Measurements from ENCODE around the gene MRM3. TPM values are rescaled to one million over a fixed set of nuclear protein-coding genes. Genes with fewer than 3 reads are reported as not detected.
"Not testable (repeated sequence)": the region's sequence is repeated elsewhere in the genome, so short reads cannot be mapped to it uniquely, and the experiment has no call there.

The MRM3 gene
- total RNA-seq, 2 experiments from 2014 or later: 20.6 to 31.4 TPM

GRCh38 chr17:796609-797008, 14.5 kb downstream of the MRM3 start:
- DNase-seq (no peak), ATAC-seq (no peak)
- H3K36me3 Mint-ChIP-seq (ENCODE audit: low read depth): peaks cover 6% of the 10 kb centered on the region
- intact Hi-C loops (cut with DNase I, micrococcal nuclease): no loop called here
- no peak overlapping the region for H3K27ac Mint-ChIP-seq
- H3K4me1 Mint-ChIP-seq: peaks cover 6% of the 10 kb centered on the region
- POLR2A ChIA-PET: no interaction called here
- no peak overlapping the region for H3K4me3 Mint-ChIP-seq
- CTCF ChIA-PET: interaction anchor here (2.4 to 5.8 kb wide), 2 partner anchors 184 to 203 kb away, joined by 6 to 48 read pairs; partner anchors contain the start of gene NXN
- no peaks in the 10 kb centered on the region for H3K9me3 Mint-ChIP-seq (ENCODE audit: low read depth)
- H3K27me3 Mint-ChIP-seq: no peaks in the 10 kb centered on the region

DNA sequence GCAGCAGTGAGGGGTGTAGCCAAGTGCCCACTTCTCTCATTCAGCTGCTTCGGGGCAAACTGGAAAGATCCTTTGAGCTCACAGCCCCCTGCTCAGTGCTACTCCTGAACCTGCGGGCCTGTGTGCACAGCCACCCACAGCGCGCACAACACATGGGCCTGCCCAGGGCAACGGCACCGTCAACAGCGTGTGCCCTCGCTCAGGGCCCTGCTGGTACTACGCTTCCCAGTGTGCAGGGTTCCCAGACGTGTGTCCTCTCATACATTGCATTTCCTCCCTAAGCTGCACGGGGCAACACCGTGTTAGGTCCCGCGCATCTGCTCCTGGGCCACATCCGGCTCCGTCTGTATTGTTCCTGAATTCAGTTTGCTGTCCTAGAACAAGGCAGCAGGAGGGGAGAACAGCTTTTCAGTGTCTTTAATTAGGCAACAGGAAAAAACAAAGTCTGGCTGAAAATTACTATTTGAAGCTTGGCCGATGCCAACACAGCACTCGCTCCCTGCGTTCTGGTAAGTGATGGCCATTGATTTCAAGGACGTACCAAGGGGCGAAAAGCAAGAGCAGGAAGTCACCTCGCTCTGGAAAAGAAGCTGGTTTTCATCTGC, 15.2 kb downstream of the MRM3 start:
- Mint-ChIP-seq H3K27me3 (no peaks in the 10 kb centered on the region), H3K4me1 (peaks cover 6% of the 10 kb centered on the region), H3K4me3 (no peak overlapping the region), H3K36me3 (ENCODE audit: low read depth) (peaks cover 5% of the 10 kb centered on the region), H3K9me3 (ENCODE audit: low read depth) (no peaks in the 10 kb centered on the region), H3K27ac (no peak overlapping the region)
- CTCF ChIA-PET: interaction anchor here (2.1 to 2.4 kb wide), 2 partner anchors 183 to 202 kb away, joined by 6 to 13 read pairs; no protein-coding TSS in a partner anchor
- intact Hi-C loops (cut with DNase I, micrococcal nuclease): no loop called here
- DNase-seq: no peak
- no peak for ATAC-seq
- POLR2A ChIA-PET: no interaction called here

- H3K4me1 Mint-ChIP-seq: peaks cover 6% of the 10 kb centered on the region
- no peaks in the 10 kb centered on the region for H3K36me3 Mint-ChIP-seq (ENCODE audit: low read depth)
- no peaks in the 10 kb centered on the region for H3K27me3 Mint-ChIP-seq
- no peak overlapping the region for H3K27ac Mint-ChIP-seq
- no peak overlapping the region for H3K4me3 Mint-ChIP-seq
- intact Hi-C loops (cut with DNase I, micrococcal nuclease): no loop called here
- ChIA-PET POLR2A (no interaction called here), CTCF (interaction anchor here (0.9 to 2.4 kb wide), 3 partner anchors 168 to 201 kb away, joined by 4 to 13 read pairs (median 6); no protein-coding TSS in a partner anchor)
- ATAC-seq (no peak), DNase-seq (no peak)
- no peaks in the 10 kb centered on the region for H3K9me3 Mint-ChIP-seq (ENCODE audit: low read depth)
These were observed 16.1 kb downstream of the MRM3 start for GRCh38 chr17:798246-798645.

- POLR2A ChIA-PET: no interaction called here
These were observed 17.1 kb downstream of the MRM3 start for GRCh38 chr17:799261-799660.

GRCh38 chr17:800446-801242, 18.5 kb downstream of the MRM3 start:
- H3K4me3 Mint-ChIP-seq: no peak overlapping the region
- ATAC-seq (no peak), DNase-seq (no peak)
- no peak overlapping the region for H3K27ac Mint-ChIP-seq
- no peaks in the 10 kb centered on the region for H3K4me1 Mint-ChIP-seq
- CTCF ChIA-PET: interaction anchor here (0.7 kb wide), 1 partner anchor 180 kb away, joined by 3 read pairs; no protein-coding TSS in a partner anchor
- intact Hi-C loops (cut with DNase I, micrococcal nuclease): no loop called here
- no peaks in the 10 kb centered on the region for H3K36me3 Mint-ChIP-seq (ENCODE audit: low read depth)
- H3K27me3 Mint-ChIP-seq: no peaks in the 10 kb centered on the region
- no peaks in the 10 kb centered on the region for H3K9me3 Mint-ChIP-seq (ENCODE audit: low read depth)
- POLR2A ChIA-PET: no interaction called here

More at GRCh38 chr17:799261-799660, 17.1 kb downstream of the MRM3 start:
- Mint-ChIP-seq H3K4me3 (no peak overlapping the region), H3K27me3 (no peaks in the 10 kb centered on the region), H3K27ac (no peak overlapping the region), H3K4me1 (peaks cover 6% of the 10 kb centered on the region), H3K36me3 (ENCODE audit: low read depth) (no peaks in the 10 kb centered on the region), H3K9me3 (ENCODE audit: low read depth) (no peaks in the 10 kb centered on the region)
- CTCF ChIA-PET: interaction anchor here (0.6 to 0.7 kb wide), 3 partner anchors 80 to 201 kb away, joined by 3 read pairs; no protein-coding TSS in a partner anchor
- ATAC-seq (no peak), DNase-seq (no peak)
- intact Hi-C loops (cut with DNase I, micrococcal nuclease): no loop called here

GRCh38 chr17:801660-802059, 19.5 kb downstream of the MRM3 start:
- no peaks in the 10 kb centered on the region for H3K4me1 Mint-ChIP-seq
- H3K27ac Mint-ChIP-seq: no peak overlapping the region
- DNase-seq (no peak), ATAC-seq (no peak)
- ChIA-PET POLR2A (no interaction called here), CTCF (no interaction called here)
- H3K9me3 Mint-ChIP-seq (ENCODE audit: low read depth): no peaks in the 10 kb centered on the region
- intact Hi-C loops (cut with DNase I, micrococcal nuclease): no loop called here
- H3K36me3 Mint-ChIP-seq (ENCODE audit: low read depth): no peaks in the 10 kb centered on the region
- H3K4me3 Mint-ChIP-seq: no peak overlapping the region
- no peaks in the 10 kb centered on the region for H3K27me3 Mint-ChIP-seq

DNA sequence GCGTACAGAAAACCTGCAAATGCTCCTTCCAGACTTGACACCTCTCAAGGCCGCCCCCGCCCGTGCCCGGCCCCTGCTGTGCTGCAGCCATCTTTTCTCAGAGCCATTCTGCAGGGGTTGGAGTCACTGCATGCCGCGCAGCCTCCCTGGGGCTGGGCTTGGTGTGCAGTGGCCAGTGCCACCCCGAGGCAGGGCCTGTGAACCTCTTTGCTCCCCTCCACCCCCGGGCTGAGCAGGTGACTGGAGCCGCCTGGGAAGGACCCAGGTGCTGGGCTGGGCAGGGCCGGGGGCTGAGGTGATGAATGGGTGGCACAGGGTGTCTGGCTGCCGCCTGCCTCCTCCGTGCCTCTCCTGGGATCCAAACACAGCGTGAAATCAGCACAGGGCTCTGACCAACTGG, 20.3 kb downstream of the MRM3 start:
- Mint-ChIP-seq H3K27me3 (no peaks in the 10 kb centered on the region), H3K9me3 (ENCODE audit: low read depth) (no peaks in the 10 kb centered on the region), H3K4me1 (no peaks in the 10 kb centered on the region), H3K4me3 (no peak overlapping the region), H3K36me3 (ENCODE audit: low read depth) (no peaks in the 10 kb centered on the region), H3K27ac (no peak overlapping the region)
- ATAC-seq (no peak), DNase-seq (no peak)
- CTCF ChIA-PET: no interaction called here
- POLR2A ChIA-PET: interaction anchor here (0.5 kb wide), 1 partner anchor 10 kb away, joined by 3 read pairs; no protein-coding TSS in a partner anchor
- intact Hi-C loops (cut with DNase I, micrococcal nuclease): no loop called here

GRCh38 chr17:802901-803881, 21.0 kb downstream of the MRM3 start:
- no peak for DNase-seq
- Mint-ChIP-seq H3K4me3 (no peak overlapping the region), H3K4me1 (no peaks in the 10 kb centered on the region), H3K36me3 (ENCODE audit: low read depth) (no peaks in the 10 kb centered on the region), H3K27ac (no peak overlapping the region), H3K27me3 (no peaks in the 10 kb centered on the region), H3K9me3 (ENCODE audit: low read depth) (no peaks in the 10 kb centered on the region)
- no peak for ATAC-seq
- ChIA-PET CTCF (interaction anchor here (0.6 to 0.8 kb wide), 3 partner anchors 9 to 190 kb away, joined by 3 read pairs; no protein-coding TSS in a partner anchor), POLR2A (no interaction called here)
- intact Hi-C loops (cut with DNase I, micrococcal nuclease): no loop called here

GRCh38 chr17:804541-805435, 22.6 kb downstream of the MRM3 start:
- Mint-ChIP-seq H3K27me3 (peaks cover 4% of the 10 kb centered on the region), H3K27ac (no peak overlapping the region), H3K9me3 (ENCODE audit: low read depth) (no peaks in the 10 kb centered on the region), H3K4me1 (no peaks in the 10 kb centered on the region), H3K4me3 (no peak overlapping the region), H3K36me3 (ENCODE audit: low read depth) (no peaks in the 10 kb centered on the region)
- ATAC-seq (no peak), DNase-seq (no peak)
- ChIA-PET POLR2A (interaction anchor here (0.5 kb wide), 1 partner anchor 17 kb away, joined by 3 read pairs; no protein-coding TSS in a partner anchor), CTCF (no interaction called here)
- intact Hi-C loops (cut with DNase I, micrococcal nuclease): no loop called here

DNA sequence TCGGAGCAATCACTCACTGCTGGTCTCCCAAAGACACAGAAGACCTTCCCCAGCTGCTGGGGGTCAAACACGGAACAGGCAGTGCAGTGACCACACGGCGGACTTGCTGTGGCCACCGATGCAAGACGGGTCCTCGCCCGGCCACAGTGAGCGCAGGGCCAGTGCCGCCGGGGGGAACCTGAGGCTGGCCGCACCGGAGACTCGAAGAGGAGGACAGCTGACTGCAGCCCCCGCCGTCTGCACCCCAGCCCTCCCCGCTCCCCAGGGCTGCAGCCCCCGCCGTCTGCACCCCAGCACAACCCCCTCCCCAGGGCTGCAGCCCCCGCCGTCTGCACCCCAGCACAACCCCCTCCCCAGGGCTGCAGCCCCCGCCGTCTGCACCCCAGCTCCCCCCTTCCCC, 23.7 kb downstream of the MRM3 start:
- DNase-seq; intact Hi-C loops (cut with DNase I, micrococcal nuclease); H3K4me3 Mint-ChIP-seq; POLR2A ChIA-PET; CTCF ChIA-PET; H3K27ac Mint-ChIP-seq; H3K27me3 Mint-ChIP-seq; H3K36me3 Mint-ChIP-seq (ENCODE audit: low read depth); H3K4me1 Mint-ChIP-seq; H3K9me3 Mint-ChIP-seq (ENCODE audit: low read depth); ATAC-seq: not testable (repeated sequence)
